Activated CD8-positive, alpha-beta memory T cell treated with anti-CD3 and anti-CD28 coated beads for 1 hour (primary cell): ENCODE measurements around the gene GAL3ST2.
"Not testable (repeated sequence)": the region's sequence is repeated elsewhere in the genome, so short reads cannot be mapped to it uniquely, and the experiment has no call there.

Source experiments
- DNase-seq, 2 donors: peaks; one replicate each; pipeline ENCODE4 v3.0.0-alpha.2; 2020; ENCODE audit warnings: low read depth in 1 of 2; ENCODE audit errors: extremely low read depth in 1 of 2

Gene GAL3ST2

GRCh38 chr2:241746084-241746483, 30.5 kb upstream of the GAL3ST2 start:
- DNase-seq, result no peak

DNA sequence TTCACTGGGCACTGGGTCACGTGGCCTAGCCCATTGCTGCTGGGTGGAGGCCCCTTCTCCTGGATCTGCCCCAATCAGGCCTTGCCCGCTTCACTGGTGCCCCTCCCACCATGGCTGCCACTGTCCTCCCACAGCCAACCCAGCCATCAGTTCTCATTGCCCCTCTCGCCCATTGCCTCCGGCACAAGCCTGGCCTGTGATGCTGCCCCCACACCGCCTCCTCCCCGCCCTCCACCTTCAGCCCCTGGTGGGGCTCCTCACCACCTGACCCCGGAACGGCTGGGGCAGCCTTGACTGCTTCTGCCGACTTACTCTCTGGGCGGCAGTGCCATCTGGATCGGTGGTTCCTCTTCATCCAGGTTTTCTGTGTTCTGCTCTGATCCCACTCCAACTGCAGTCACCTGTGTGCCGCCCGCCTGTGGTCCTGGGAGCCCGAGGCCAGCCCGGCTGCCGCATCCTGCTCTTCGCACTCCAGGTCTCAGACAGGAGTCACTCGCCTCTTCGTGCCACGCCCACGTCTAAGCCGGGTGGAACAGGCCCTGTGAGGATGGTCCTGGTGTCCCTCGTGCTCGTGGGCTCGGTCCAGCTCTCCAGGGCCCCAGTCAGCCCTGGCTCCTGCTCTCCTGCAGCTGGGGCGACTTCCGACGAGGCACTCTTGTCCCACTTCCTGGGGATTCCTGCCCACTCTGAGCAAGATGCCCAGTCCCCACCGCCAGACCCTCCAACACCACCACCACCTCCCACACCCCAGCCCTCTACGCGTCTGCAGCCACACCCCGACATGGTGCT, 28.0 kb upstream of the GAL3ST2 start:
- no peak for DNase-seq

DNA sequence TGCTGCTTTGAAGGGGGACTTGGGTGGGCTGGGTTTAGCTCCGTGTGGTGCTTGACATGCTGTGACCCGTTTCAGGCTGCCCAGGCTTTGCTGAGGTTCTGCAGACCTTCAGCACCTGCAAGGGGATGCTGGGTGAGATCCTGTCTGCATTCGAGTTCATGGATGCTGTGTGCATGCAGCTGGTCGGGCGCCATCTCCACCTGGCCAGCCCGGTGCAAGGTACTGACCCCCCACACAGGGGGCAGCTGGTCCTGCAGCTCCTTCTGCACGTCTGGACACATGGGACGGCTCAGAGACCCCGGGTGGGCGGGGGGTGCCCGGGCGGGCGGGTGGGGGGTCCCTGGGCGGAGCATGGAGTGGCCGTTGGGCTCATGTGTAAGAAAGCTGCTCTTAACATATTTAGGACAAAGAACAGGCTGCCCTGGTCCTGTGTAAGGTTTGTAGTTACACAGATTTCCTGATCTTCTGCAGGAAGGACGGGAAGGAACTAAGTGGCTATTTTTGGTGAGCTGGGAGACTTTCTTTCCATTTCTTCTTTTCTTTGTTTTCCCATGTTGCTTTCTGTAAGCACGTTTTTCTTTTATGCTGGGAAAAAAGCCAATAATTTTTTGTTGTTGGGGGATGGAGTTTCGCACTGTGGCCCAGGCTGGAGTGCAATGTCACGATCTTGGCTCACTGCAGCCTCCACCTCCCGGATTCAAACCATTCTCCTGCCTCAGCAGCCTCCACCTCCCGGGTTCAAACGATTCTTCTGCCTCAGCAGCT, 26.4 kb upstream of the GAL3ST2 start:
- DNase-seq, result no peak

- no peak for DNase-seq
Observed at GRCh38 chr2:241751152-241751551, 25.5 kb upstream of the GAL3ST2 start.

DNA sequence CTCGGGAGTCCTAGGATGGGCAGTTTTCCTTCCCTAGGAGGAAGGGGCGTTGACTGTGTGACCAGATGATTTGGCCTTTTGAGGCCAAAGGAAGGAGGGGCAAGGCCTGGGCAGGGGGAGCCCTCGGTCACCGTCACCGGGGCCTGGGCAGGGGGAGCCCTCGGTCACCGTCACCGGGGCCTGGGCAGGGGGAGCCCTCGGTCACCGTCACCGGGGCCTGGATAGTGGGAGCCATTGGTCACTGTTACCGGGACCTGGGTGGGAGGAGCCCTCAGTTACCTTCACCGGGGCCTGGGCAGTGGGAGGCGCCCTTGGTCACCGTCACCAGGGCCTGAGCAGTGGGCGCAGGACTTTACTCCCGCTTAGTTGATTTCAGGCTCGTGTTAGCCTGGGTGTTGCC, 24.8 kb upstream of the GAL3ST2 start:
- no peak for DNase-seq

GRCh38 chr2:241752253-241752652, 24.4 kb upstream of the GAL3ST2 start:
- DNase-seq, result no peak

GRCh38 chr2:241752689-241753276, 23.8 kb upstream of the GAL3ST2 start:
- no peak for DNase-seq

- DNase-seq, result no peak
Observed at GRCh38 chr2:241753493-241753892, 23.1 kb upstream of the GAL3ST2 start.

GRCh38 chr2:241754042-241754441, 22.6 kb upstream of the GAL3ST2 start:
- DNase-seq, result no peak

- no peak for DNase-seq
Observed at GRCh38 chr2:241755166-241755565, 21.5 kb upstream of the GAL3ST2 start.

DNA sequence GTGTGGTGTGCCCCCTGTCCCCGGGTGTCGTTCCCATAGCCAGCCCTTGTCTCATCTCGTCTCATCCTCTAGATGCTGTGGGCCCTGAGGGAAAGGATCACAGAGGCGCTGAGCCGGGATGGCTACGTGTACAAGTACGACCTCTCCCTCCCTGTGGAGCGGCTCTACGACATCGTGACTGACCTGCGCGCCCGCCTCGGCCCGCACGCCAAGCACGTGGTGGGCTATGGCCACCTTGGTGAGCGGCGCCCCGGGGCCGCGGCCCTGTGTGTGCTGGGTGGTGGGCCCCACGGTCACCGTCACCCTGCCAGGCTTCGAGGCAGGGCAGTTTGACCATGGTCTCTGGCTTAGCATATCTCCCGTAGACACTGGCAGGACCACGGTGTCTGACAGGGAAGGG, 20.8 kb upstream of the GAL3ST2 start:
- no peak for DNase-seq

DNA sequence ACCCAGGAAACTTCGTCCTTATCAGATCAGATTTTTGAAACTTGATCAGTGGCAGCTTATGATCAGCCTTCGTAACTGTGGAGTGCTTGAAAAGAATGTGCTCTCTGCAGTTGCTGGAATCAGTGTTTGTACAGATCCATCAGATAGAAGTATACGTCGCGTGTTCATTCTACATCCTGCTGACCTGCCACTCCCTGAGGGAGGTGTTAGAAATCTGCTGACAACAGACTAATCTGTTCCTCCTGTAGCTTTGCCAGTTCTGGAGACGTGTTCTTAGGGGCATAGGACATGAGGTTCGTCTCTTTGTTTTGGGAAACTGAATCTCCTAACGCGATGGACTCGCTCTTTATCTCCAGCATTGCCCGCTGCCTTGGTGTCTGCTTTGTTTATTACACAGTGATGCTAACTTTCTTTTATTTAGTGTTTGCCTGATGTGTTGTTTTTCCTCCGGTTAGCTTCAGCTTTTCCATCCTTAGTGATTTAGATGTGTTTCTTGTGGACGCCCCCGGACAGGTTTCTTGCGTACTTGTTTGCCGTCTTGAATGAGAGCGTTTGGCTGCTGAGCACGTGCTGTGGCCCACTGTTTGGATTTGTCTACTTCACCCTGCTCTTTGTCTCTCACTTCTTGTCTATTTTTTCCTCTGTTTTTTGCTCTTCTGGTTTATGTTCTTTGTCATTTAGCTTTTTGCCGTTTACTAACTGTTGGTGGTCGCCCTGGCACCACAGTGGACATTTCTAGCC, 17.4 kb upstream of the GAL3ST2 start:
- DNase-seq, result no peak

- not testable (repeated sequence) for DNase-seq
Observed at GRCh38 chr2:241759893-241760292, 16.7 kb upstream of the GAL3ST2 start.

DNA sequence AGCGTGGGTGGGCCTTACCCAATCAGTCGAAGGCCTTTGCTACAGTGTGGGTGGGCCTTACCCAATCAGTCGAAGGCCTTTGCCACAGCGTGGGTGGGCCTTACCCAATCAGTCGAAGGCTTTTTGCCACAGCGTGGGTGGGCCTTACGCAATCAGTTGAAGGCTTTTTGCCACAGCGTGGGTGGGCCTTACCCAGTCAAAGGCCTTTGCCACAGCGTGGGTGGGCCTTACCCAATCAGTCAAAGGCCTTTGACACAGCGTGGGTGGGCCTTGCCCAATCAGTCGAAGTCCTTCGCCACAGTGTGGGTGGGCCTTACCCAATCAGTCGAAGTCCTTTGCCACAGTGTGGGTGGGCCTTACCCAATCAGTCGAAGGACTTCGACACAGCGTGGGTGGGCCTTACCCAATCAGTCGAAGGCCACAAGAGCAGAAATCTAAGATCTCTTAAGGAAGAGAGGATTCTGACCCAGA, 16.3 kb upstream of the GAL3ST2 start:
- DNase-seq, result no peak

GRCh38 chr2:241762321-241762932, 14.2 kb upstream of the GAL3ST2 start:
- no peak for DNase-seq

GRCh38 chr2:241762933-241763369, 13.7 kb upstream of the GAL3ST2 start:
- peak; percentile 30 to 32 for DNase-seq

GRCh38 chr2:241763551-241764274, 12.9 kb upstream of the GAL3ST2 start:
- no peak for DNase-seq

DNA sequence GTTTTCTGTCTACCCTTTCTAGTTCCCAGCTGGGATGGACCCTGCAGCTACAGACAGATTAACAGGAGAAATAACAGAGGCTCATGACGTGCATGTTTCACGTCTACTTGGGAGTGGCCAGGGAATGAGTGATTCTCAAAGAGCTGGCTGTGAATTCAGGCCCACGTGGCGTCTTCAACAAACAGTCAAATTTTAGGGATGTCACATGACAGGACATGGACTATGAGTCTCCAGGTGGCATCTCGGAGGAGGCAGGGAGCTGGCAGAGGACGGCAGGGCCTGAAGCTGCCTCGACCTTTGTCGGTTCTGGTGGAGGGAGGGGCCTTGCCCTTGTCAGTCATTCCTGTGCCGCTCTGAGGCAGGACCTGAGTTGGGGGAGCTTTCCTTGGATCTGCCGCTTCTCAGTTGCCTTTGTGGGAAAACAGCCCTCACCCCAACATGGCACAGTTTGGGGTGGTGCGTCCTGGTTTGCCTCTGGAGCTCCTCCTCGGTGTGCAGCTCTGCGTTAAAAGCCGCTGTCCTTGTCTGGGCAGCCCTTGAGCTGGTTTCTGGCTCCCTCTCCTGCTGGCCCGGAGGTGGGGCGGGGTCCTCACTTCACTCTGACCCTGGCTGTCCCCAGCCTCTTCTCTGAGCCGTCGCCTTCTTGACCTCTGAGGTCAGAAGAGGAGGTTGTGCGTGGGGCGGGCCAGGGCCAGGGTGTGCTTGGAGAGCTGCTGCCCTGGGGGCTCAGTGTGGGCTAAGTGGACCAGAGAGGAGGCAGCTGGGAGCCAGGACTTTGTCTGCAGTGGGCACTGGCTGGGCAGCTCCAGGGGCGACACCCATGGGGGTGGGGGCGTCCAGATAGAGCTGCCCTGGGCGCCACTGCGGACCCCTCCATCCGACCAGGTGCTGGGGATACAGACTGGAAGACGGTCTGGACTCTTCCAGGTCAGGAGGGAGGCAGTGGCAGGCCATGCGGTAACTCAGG, 12.1 kb upstream of the GAL3ST2 start:
- DNase-seq, result no peak
